GM12891 (cell line): Measurements from ENCODE around the gene IGFBP5.

Experiments
- POLR2A ChIP-seq: IDR thresholded peaks from 2 replicates; pipeline ENCODE4 v1.6.1; 2011; ENCODE audit warnings: low read depth, low read length, control low read depth
- SPI1 ChIP-seq: IDR thresholded peaks from 2 replicates; pipeline ENCODE4 v1.6.1; 2011; ENCODE audit warnings: low read depth, low read length, control low read depth

DNA sequence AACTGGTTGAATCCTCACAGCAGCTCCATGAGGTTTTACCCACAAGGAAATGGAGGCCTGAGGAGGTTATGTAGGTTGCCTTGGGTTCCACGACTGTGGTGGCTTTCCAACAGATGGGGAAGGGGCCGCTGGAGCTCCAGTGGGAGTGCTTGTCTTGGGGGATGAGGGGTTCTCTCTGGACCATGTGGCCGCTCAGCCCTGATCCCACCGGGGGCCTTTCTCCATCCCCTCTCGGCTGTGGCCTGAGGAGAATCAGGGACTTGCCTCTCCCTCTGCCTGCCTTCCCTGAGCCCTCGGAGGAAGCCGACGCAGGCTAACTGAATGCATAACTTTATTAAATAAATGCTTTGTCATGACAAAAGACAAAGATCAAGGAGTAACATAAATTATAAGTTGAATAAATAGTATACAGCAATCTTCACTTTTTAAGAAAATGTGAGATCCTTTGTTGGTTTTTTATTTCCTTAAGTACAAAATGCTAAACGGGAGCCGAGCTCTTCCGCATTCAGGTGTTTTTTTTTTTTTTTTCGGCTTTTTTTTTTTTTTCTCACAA lies 23.5 kb downstream of the IGFBP5 start:
- TF ChIP-seq POLR2A (no peak), SPI1 (no peak)
